HepG2 (cell line): ENCODE data around the gene ABCC12. TPM values are rescaled to one million over a fixed set of nuclear protein-coding genes. Genes with fewer than 3 reads are reported as not detected.

Experiments
- ATF7 ChIP-seq, 2 experiments: fragments of 450-650 bp in 1 of 2; sonication (generic) in 1 of 2; formaldehyde crosslinking in 1 of 2; IDR thresholded peaks; 2 replicates each; pipeline versions ENCODE4 v1.4.0 to v1.6.1; 2016 to 2020; ENCODE audit warnings: antibody characterized with exemption in 1 of 2, mild to moderate bottlenecking in 1 of 2, missing genetic modification reagents in 1 of 2
- CENPBD1 ChIP-seq: sonication (generic); formaldehyde crosslinking; IDR thresholded peaks from 2 replicates; pipeline ENCODE4 v1.8.0; 2022; ENCODE audit warnings: missing genetic modification reagents, low read depth, mild to moderate bottlenecking, borderline replicate concordance
- CHCHD3 ChIP-seq: sonication (generic); formaldehyde crosslinking; IDR thresholded peaks from 2 replicates; pipeline ENCODE4 v1.8.0; 2022; ENCODE audit warnings: mild to moderate bottlenecking, missing genetic modification reagents, moderate library complexity
- DR1 ChIP-seq: sonication (generic); formaldehyde crosslinking; IDR thresholded peaks from 2 replicates; pipeline ENCODE4 v1.8.0; 2021; ENCODE audit warnings: mild to moderate bottlenecking, missing genetic modification reagents, inconsistent platforms
- FOSL1 ChIP-seq: sonication (generic); formaldehyde crosslinking; IDR thresholded peaks from 2 replicates; pipeline ENCODE4 v1.9.0; 2021; ENCODE audit warnings: missing genetic modification reagents, borderline replicate concordance
- FOXK1 ChIP-seq: sonication (generic); formaldehyde crosslinking; IDR thresholded peaks from 2 replicates; pipeline ENCODE4 v1.4.0; 2020; ENCODE audit warnings: low read depth, missing genetic modification reagents, borderline replicate concordance
- HBP1 ChIP-seq: IDR thresholded peaks from 2 replicates; pipeline ENCODE4 v1.6.1; 2016; ENCODE audit warnings: low read depth, control low read depth
- HOMEZ ChIP-seq: IDR thresholded peaks from 2 replicates; pipeline ENCODE4 v1.6.1; 2016; ENCODE audit warnings: low read depth
- JUN ChIP-seq: sonication (generic); formaldehyde crosslinking; IDR thresholded peaks from 2 replicates; pipeline ENCODE4 v1.4.0; 2020; ENCODE audit warnings: mild to moderate bottlenecking, missing genetic modification reagents
- MTF2 ChIP-seq: sonication (generic); formaldehyde crosslinking; IDR thresholded peaks from 2 replicates; pipeline ENCODE4 v1.5.0; 2020; ENCODE audit warnings: missing genetic modification reagents, borderline replicate concordance
- NAIF1 ChIP-seq: sonication (generic); formaldehyde crosslinking; IDR thresholded peaks from 2 replicates; pipeline ENCODE4 v1.5.0; 2020; ENCODE audit warnings: mild to moderate bottlenecking, missing genetic modification reagents, borderline replicate concordance
- SMAD3 ChIP-seq: sonication (generic); formaldehyde crosslinking; IDR thresholded peaks from 2 replicates; pipeline ENCODE4 v1.4.0; 2020; ENCODE audit warnings: missing genetic modification reagents
- TERF1 ChIP-seq: sonication (generic); formaldehyde crosslinking; IDR thresholded peaks from 2 replicates; pipeline ENCODE4 v1.8.0; 2022; ENCODE audit warnings: mild to moderate bottlenecking, missing genetic modification reagents, moderate library complexity
- THAP11 ChIP-seq: IDR thresholded peaks from 2 replicates; pipeline ENCODE4 v1.6.1; 2016; ENCODE audit warnings: missing biosample characterization, missing genetic modification reagents
- WIZ ChIP-seq: sonication (generic); formaldehyde crosslinking; IDR thresholded peaks from 2 replicates; pipeline ENCODE4 v1.5.1; 2020; ENCODE audit warnings: mild to moderate bottlenecking, missing genetic modification reagents
- ZBTB26 ChIP-seq: IDR thresholded peaks from 2 replicates; pipeline ENCODE4 v1.6.1; 2016; ENCODE audit warnings: missing compliant biosample characterization, missing genetic modification reagents, borderline replicate concordance
- ZNF430 ChIP-seq: sonication (generic); formaldehyde crosslinking; IDR thresholded peaks from 2 replicates; pipeline ENCODE4 v1.9.0; 2021; ENCODE audit warnings: mild to moderate bottlenecking, missing genetic modification reagents
- ZNF782 ChIP-seq: sonication (generic); formaldehyde crosslinking; IDR thresholded peaks from 2 replicates; pipeline ENCODE4 v1.4.0; 2020; ENCODE audit warnings: missing genetic modification reagents, mild to moderate bottlenecking, borderline replicate concordance
- ZSCAN25 ChIP-seq: sonication (generic); formaldehyde crosslinking; IDR thresholded peaks from 2 replicates; pipeline ENCODE4 v1.8.0; 2022; ENCODE audit warnings: mild to moderate bottlenecking, missing genetic modification reagents
- polyA plus RNA-seq, 8 experiments: library from polyadenylated mRNA; depleted of rRNA in 3 of 8; stranded (reverse) in 7 of 8; unstranded in 1 of 8; fragments of >200 nt; fragmentation: Illumina TruSeq in 4 of 8; extraction: Trizol in 4 of 8; gene quantifications; 2 replicates each; pipeline versions ENCODE4 v1.2.1 to v1.2.3, GENCODE V29; 2011 to 2016; ENCODE audit warnings: low read depth in 4 of 8, missing spikeins in 1 of 8, mixed read lengths in 1 of 8; ENCODE audit not compliant: insufficient read depth in 1 of 8
- total RNA-seq, 5 experiments: library from RNA; depleted of rRNA; stranded (reverse); fragments of >200 nt; fragmentation: Illumina TruSeq; extraction: Trizol; gene quantifications; 2 replicates each; pipeline ENCODE4 v1.2.3, GENCODE V29; 2016; ENCODE audit warnings: low read depth in 1 of 5

Gene ABCC12
- total and polyA plus RNA-seq, 2 of the 13 experiments (the other 11 are each of a cell fraction or from before 2014, with no cell fraction given) = not detected

GRCh38 chr16:48203974-48204824, 48.4 kb upstream of the ABCC12 start (continued):
- TF ChIP-seq TERF1 = no peak
- TF ChIP-seq ZNF782 = no peak
- TF ChIP-seq ZBTB26 (CRISPR knock-in tag) = peak; percentile 86
- TF ChIP-seq DR1 (CRISPR knock-in tag) = no peak
- TF ChIP-seq SMAD3 = peak; percentile 98
- TF ChIP-seq HOMEZ (CRISPR knock-in tag) = peak; percentile 93
- no peak for TF ChIP-seq ATF7 (IDR thresholded peaks at IDR 0.05)
- 0 out of 2 replicates have a peak, but pooled peaks have one; percentile 26 for TF ChIP-seq ATF7 (CRISPR knock-in tag; IDR thresholded peaks at IDR 0.05)
- no peak for TF ChIP-seq CENPBD1 (CRISPR knock-in tag)
- no peak for TF ChIP-seq CHCHD3 (CRISPR knock-in tag)
- peak; percentile 85; the same call in 1 of the 2 replicates for TF ChIP-seq ZNF430
- peak; percentile 44; the same call in 1 of the 2 replicates for TF ChIP-seq MTF2 (CRISPR knock-in tag)
- no peak for TF ChIP-seq NAIF1 (CRISPR knock-in tag)
- TF ChIP-seq THAP11 (CRISPR knock-in tag) = peak; percentile 86
- TF ChIP-seq FOXK1 (CRISPR knock-in tag) = peak; percentile 97
- peak; percentile 83 for TF ChIP-seq JUN
- no peak; the same call in 1 of the 2 replicates for TF ChIP-seq ZSCAN25 (CRISPR knock-in tag)
- peak; percentile 93; the same call in 1 of the 2 replicates for TF ChIP-seq WIZ
- no peak; the same call in 1 of the 2 replicates for TF ChIP-seq FOSL1 (CRISPR knock-in tag)
- peak; percentile 86 for TF ChIP-seq HBP1 (CRISPR knock-in tag)
